Esophagus squamous epithelium (tissue), 4 donors: ENCODE measurements around the gene ZSWIM8.

ENCODE experiments used
- POLR2A ChIP-seq, 4 donors: fragments of 450-650 bp; IDR thresholded peaks; one replicate each; pipeline ENCODE4 v1.6.1; 2017; ENCODE audit warnings: antibody characterized with exemption in 4 of 4, mild to moderate bottlenecking in 4 of 4, moderate library complexity in 3 of 4
- TF ChIP-seq, protein P1 (sequence below), 6 experiments: fragments of 450-650 bp in 4 of 6; fragments of 200-600 bp in 2 of 6; sonication (generic) in 2 of 6; IDR thresholded peaks; one replicate each; pipeline ENCODE4 v1.5.1; 2016 to 2019; ENCODE audit warnings: antibody characterized with exemption in 6 of 6, mild to moderate bottlenecking in 4 of 6, moderate library complexity in 4 of 6

DNA sequence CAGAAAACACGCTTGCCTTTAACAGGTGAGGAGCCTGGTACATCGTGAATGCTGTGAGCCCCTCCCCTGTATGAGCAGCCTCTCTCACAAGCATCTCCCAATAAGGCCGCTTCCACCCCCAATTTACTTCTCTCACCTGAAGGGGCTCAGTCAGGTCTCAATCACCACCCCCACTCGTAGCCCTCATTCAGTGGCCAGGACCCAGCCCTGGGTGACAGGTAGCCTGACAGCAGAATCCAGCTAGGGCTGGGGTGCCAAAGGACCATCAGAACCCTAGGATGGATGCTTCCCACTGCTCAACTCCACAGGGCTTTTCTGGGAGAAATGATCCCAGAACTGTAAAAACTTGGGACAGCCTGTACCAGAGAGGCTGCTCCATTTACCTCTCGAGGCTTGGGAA, 32.4 kb downstream of the ZSWIM8 start:
- no peak for TF ChIP-seq POLR2A (IDR thresholded peaks at IDR 0.05)
- TF ChIP-seq, protein P1, sequence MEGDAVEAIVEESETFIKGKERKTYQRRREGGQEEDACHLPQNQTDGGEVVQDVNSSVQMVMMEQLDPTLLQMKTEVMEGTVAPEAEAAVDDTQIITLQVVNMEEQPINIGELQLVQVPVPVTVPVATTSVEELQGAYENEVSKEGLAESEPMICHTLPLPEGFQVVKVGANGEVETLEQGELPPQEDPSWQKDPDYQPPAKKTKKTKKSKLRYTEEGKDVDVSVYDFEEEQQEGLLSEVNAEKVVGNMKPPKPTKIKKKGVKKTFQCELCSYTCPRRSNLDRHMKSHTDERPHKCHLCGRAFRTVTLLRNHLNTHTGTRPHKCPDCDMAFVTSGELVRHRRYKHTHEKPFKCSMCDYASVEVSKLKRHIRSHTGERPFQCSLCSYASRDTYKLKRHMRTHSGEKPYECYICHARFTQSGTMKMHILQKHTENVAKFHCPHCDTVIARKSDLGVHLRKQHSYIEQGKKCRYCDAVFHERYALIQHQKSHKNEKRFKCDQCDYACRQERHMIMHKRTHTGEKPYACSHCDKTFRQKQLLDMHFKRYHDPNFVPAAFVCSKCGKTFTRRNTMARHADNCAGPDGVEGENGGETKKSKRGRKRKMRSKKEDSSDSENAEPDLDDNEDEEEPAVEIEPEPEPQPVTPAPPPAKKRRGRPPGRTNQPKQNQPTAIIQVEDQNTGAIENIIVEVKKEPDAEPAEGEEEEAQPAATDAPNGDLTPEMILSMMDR (IDR thresholded peaks at IDR 0.05): no peak
